GM23248 (cell line): ENCODE data around the gene SYDE2. TPM values are rescaled to one million over a fixed set of nuclear protein-coding genes. Genes with fewer than 3 reads are reported as not detected.

Source experiments
- DNase-seq: peaks from one replicate; pipeline ENCODE4 v3.0.0-alpha.2; 2015
- H2AFZ ChIP-seq: fragments of 200-600 bp; sonication (generic); 2 replicates; pipeline ENCODE4 v1.6.1; 2016; ENCODE audit warnings: antibody characterized with exemption
- H3F3A ChIP-seq: fragments of 200-600 bp; sonication (generic); 2 replicates; pipeline ENCODE4 v1.6.1; 2016; ENCODE audit warnings: mild to moderate bottlenecking, antibody characterized with exemption, mixed run types; ENCODE audit not compliant: insufficient read depth
- H3K27ac ChIP-seq: fragments of 200-600 bp; sonication (generic); 2 replicates; pipeline ENCODE4 v1.5.1; 2016; ENCODE audit warnings: mild to moderate bottlenecking
- H3K27me3 ChIP-seq: fragments of 200-600 bp; sonication (generic); replicated peaks from 2 replicates; pipeline ENCODE4 v1.6.1; 2016; ENCODE audit warnings: mild to moderate bottlenecking; ENCODE audit not compliant: insufficient read depth
- H3K36me3 ChIP-seq: fragments of 200-600 bp; sonication (generic); 2 replicates; pipeline ENCODE4 v1.6.1; 2016; ENCODE audit warnings: low read depth, mild to moderate bottlenecking
- H3K4me1 ChIP-seq: fragments of 200-600 bp; sonication (generic); 2 replicates; pipeline ENCODE4 v1.6.1; 2016; ENCODE audit warnings: mild to moderate bottlenecking; ENCODE audit not compliant: insufficient read depth
- H3K4me2 ChIP-seq: fragments of 200-600 bp; sonication (generic); one replicate; pipeline ENCODE4 v1.6.1; 2016; ENCODE audit warnings: mild to moderate bottlenecking; ENCODE audit not compliant: unreplicated experiment
- H3K4me3 ChIP-seq: fragments of 200-600 bp; sonication (generic); 2 replicates; pipeline ENCODE4 v1.5.1; 2016; ENCODE audit warnings: mild to moderate bottlenecking
- H3K79me2 ChIP-seq: fragments of 200-600 bp; sonication (generic); 2 replicates; pipeline ENCODE4 v1.6.1; 2016; ENCODE audit warnings: mild to moderate bottlenecking; ENCODE audit not compliant: insufficient read depth
- H3K9ac ChIP-seq: fragments of 200-600 bp; sonication (generic); 2 replicates; pipeline ENCODE4 v1.6.1; 2016; ENCODE audit warnings: mild to moderate bottlenecking
- H3K9me2 ChIP-seq: fragments of 200-600 bp; sonication (generic); 2 replicates; pipeline ENCODE4 v1.6.1; 2016; ENCODE audit warnings: mixed run types, mild to moderate bottlenecking, moderate library complexity; ENCODE audit not compliant: insufficient read depth
- H3K9me3 ChIP-seq: fragments of 200-600 bp; sonication (generic); one replicate; pipeline ENCODE4 v1.6.1; 2017; ENCODE audit warnings: low read depth
- H4K20me1 ChIP-seq: fragments of 200-600 bp; sonication (generic); 2 replicates; pipeline ENCODE4 v1.6.0; 2016; ENCODE audit not compliant: insufficient read depth
- EZH2 ChIP-seq: fragments of 200-600 bp; sonication (generic); IDR thresholded peaks from 2 replicates; pipeline ENCODE4 v1.6.1; 2018; ENCODE audit warnings: antibody characterized with exemption, mild to moderate bottlenecking; ENCODE audit not compliant: insufficient read depth, poor library complexity, severe bottlenecking
- EZH2phosphoT487 ChIP-seq: fragments of 200-600 bp; sonication (generic); IDR thresholded peaks from 2 replicates; pipeline ENCODE4 v1.6.1; 2018; ENCODE audit warnings: antibody characterized with exemption, moderate library complexity, mild to moderate bottlenecking, low read depth; ENCODE audit not compliant: insufficient read depth
- WGBS, 2 experiments: methylation state at CpG; one replicate each; pipeline ENCODE4 v1.1.6; 2015 to 2017; ENCODE audit warnings: low lambda C conversion rate in 2 of 2, low coverage in 1 of 2; ENCODE audit errors: missing lambda C conversion rate in 2 of 2; 5-methylcytosine and 5-hydroxymethylcytosine counted together
- in situ Hi-C: fragments of 300-500 bp; cut with MboI; formaldehyde crosslinking; loops from 2 replicates; pipeline ENCODE4 v1.15.0; 2020
- polyA plus RNA-seq: library from polyadenylated mRNA; unstranded; fragments of >200 nt; fragmentation: Nextera tagmentation; extraction: Ambion mirVana; gene quantifications from 2 replicates; pipeline ENCODE4 v1.2.1, GENCODE V29; 2016
- total RNA-seq: library from RNA; depleted of rRNA; stranded (reverse); fragments of >200 nt; shearing (Covaris generic); gene quantifications from 2 replicates; pipeline ENCODE4 v1.2.3, GENCODE V29; 2014

SYDE2 gene
- total and polyA plus RNA-seq, 2 experiments from 2014 or later: 1.4 to 6.7 TPM

DNA sequence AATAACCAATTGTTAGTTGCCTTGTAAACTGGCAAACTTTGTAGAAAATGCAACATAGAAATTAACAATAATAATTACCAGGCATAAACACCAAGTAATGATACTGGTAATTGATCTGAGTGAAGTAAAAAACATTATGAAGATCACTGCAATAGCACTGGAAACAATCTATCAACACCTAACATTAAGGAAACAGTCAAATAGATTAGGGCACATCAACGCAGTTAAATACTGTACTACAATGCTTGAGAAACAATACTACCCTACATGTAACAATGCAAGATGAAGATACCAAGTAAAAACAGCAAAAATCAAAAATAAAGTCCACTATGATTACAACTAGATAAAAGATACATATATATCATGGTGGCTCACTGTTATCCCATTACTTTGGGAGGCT, 16.6 kb downstream of the SYDE2 start:
- Histone ChIP-seq H3K9me2 (no peaks in the 10 kb centered on the region), H3K4me2 (no peak overlapping the region), H3K4me3 (no peak overlapping the region), H3K4me1 (no peaks in the 10 kb centered on the region), H3K36me3 (peaks cover 12% of the 10 kb centered on the region; the same call in 1 of the 2 replicates), H3K27ac (no peak overlapping the region), H2AFZ (no peak overlapping the region), H3K9me3 (no peaks in the 10 kb centered on the region), H3F3A (no peaks in the 10 kb centered on the region), H4K20me1 (no peaks in the 10 kb centered on the region), H3K9ac (no peak overlapping the region), H3K27me3 (no peaks in the 10 kb centered on the region), H3K79me2 (no peaks in the 10 kb centered on the region)
- DNase-seq: no peak
- in situ Hi-C loops: no loop called here
- WGBS, 2 experiments: 90 to 96% methylated on average over 1 of the region's 1 CpG
- no peak for TF ChIP-seq EZH2phosphoT487

DNA sequence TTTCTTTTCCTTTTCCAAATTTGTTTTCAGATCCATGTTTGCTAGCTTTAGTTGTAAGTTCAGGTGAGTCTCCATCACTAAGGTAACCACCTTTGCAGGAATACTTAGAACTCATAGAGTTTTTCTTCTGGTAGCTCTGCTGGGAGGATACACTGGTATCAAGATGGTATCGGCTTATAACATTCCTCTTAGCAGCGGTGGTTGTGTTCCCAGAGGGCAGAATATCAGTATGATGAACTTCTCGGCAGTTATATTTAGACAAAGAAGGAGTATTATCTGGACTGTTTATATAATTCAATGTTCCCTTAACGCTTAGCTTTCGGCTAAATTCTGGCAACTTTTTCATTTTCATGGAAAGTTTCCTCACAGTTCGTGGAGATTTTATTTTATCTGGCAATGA, 18.1 kb downstream of the SYDE2 start:
- Histone ChIP-seq H2AFZ (no peak overlapping the region), H3K4me1 (no peaks in the 10 kb centered on the region), H3K4me2 (no peak overlapping the region), H4K20me1 (no peaks in the 10 kb centered on the region), H3K27me3 (no peaks in the 10 kb centered on the region), H3K9me3 (no peaks in the 10 kb centered on the region), H3F3A (no peaks in the 10 kb centered on the region), H3K36me3 (0 out of 2 replicates have a peak, but pooled peaks cover 5% of the 10 kb centered on the region), H3K9ac (no peak overlapping the region), H3K9me2 (no peaks in the 10 kb centered on the region), H3K27ac (no peak overlapping the region), H3K4me3 (no peak overlapping the region), H3K79me2 (no peaks in the 10 kb centered on the region)
- no peak for DNase-seq
- no peak for TF ChIP-seq EZH2
- no peak for TF ChIP-seq EZH2phosphoT487
- WGBS, 2 experiments: 84 to 87% methylated on average over 6 of the region's 6 CpGs
- in situ Hi-C loops: no loop called here

DNA sequence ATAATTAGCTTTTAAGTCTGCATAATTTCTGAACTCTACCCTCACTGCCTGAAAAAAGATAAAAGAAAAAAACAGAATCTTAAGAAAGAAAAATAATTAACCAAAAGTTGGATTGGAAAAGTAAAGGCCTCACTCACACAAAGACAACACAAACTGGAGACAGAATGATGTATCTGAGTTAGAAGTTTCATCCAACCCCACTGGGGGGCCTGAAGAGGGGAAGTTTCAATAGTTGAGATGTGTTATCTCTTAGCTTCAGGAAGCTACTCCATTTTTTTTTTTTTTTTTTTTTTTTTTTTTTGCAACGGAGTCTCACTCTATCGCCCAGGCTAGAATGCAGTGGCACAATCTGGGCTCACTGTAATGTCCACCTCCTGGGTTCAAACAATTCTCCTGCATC, 19.9 kb downstream of the SYDE2 start:
- H3K4me2 ChIP-seq: no peak overlapping the region
- in situ Hi-C loops: no loop called here

GRCh38 chr1:85179522-85179921, 21.3 kb downstream of the SYDE2 start:
- no peaks in the 10 kb centered on the region for H3F3A ChIP-seq
- H3K27ac ChIP-seq: no peak overlapping the region
- H3K79me2 ChIP-seq: no peaks in the 10 kb centered on the region
- no peaks in the 10 kb centered on the region for H4K20me1 ChIP-seq
- H3K27me3 ChIP-seq: no peaks in the 10 kb centered on the region
- H3K9me3 ChIP-seq: no peaks in the 10 kb centered on the region
- no peak overlapping the region for H3K4me2 ChIP-seq
- H3K4me1 ChIP-seq: no peaks in the 10 kb centered on the region
- no peak overlapping the region for H2AFZ ChIP-seq
- 0 out of 2 replicates have a peak, but pooled peaks cover 5% of the 10 kb centered on the region for H3K36me3 ChIP-seq
- no peak for DNase-seq
- in situ Hi-C loops: no loop called here
- TF ChIP-seq EZH2 (no peak), EZH2phosphoT487 (no peak)
- no peak overlapping the region for H3K4me3 ChIP-seq
- H3K9me2 ChIP-seq: no peaks in the 10 kb centered on the region
- WGBS, 2 experiments: 49 to 57% methylated on average over 2 of the region's 2 CpGs
- H3K9ac ChIP-seq: no peak overlapping the region

More for the DNA sequence above, 19.9 kb downstream of the SYDE2 start:
- WGBS, 2 experiments: 100% methylated on average over 2 of the region's 2 CpGs
- no peak overlapping the region for H3K27ac ChIP-seq
- DNase-seq: no peak
- no peak overlapping the region for H3K4me3 ChIP-seq
- H3K36me3 ChIP-seq: 0 out of 2 replicates have a peak, but pooled peaks cover 5% of the 10 kb centered on the region
- no peaks in the 10 kb centered on the region for H4K20me1 ChIP-seq
- H3K9me3 ChIP-seq: no peaks in the 10 kb centered on the region
- H3K27me3 ChIP-seq: no peaks in the 10 kb centered on the region
- no peaks in the 10 kb centered on the region for H3K4me1 ChIP-seq
- H3K79me2 ChIP-seq: no peaks in the 10 kb centered on the region
- no peak for TF ChIP-seq EZH2
- TF ChIP-seq EZH2phosphoT487: no peak
- H2AFZ ChIP-seq: no peak overlapping the region
- H3F3A ChIP-seq: no peaks in the 10 kb centered on the region
- H3K9me2 ChIP-seq: no peaks in the 10 kb centered on the region
- no peak overlapping the region for H3K9ac ChIP-seq

DNA sequence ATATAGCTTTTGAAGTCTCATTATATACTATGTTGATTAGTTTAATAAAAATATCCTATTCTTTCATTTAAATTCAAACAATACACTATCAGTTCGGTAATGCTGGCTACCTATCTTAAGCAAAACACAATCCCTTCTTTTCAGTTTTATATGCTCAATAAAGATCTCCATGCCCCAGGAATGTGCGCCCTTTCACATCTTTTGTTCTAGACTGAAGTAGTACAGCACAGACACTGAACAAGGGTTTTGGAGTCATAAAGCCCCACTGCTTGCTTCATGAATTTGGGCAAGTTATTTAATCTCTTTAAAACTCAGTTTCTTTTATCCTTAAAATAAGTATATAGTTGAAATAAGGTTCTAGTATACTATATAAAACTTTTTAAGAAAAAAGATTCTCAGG, 22.4 kb downstream of the SYDE2 start:
- no peak overlapping the region for H2AFZ ChIP-seq
- TF ChIP-seq EZH2phosphoT487: no peak
- TF ChIP-seq EZH2: no peak
- 98 to 100% methylated on average over 2 of the region's 2 CpGs for WGBS, 2 experiments
- no peaks in the 10 kb centered on the region for H3K9me3 ChIP-seq
- no peak overlapping the region for H3K27ac ChIP-seq
- H3K9ac ChIP-seq: no peak overlapping the region
- H3F3A ChIP-seq: no peaks in the 10 kb centered on the region
- no peak for DNase-seq
- in situ Hi-C loops: no loop called here
- H3K9me2 ChIP-seq: no peaks in the 10 kb centered on the region
- no peaks in the 10 kb centered on the region for H3K4me1 ChIP-seq
- no peak overlapping the region for H3K4me2 ChIP-seq
- no peaks in the 10 kb centered on the region for H3K79me2 ChIP-seq
- no peaks in the 10 kb centered on the region for H4K20me1 ChIP-seq
- 0 out of 2 replicates have a peak, but pooled peaks cover 5% of the 10 kb centered on the region for H3K36me3 ChIP-seq
- no peaks in the 10 kb centered on the region for H3K27me3 ChIP-seq
- no peak overlapping the region for H3K4me3 ChIP-seq
